K562 (cell line): ENCODE data around the gene CNGB1.

Experiments used
- ATF2 ChIP-seq: sonication (generic); formaldehyde crosslinking; IDR thresholded peaks from 2 replicates; pipeline ENCODE4 v1.8.1; 2022; ENCODE audit warnings: missing genetic modification reagents
- CBX5 ChIP-seq: IDR thresholded peaks from 2 replicates; pipeline ENCODE4 v1.6.1; 2014; ENCODE audit warnings: low read depth, borderline replicate concordance
- EHMT2 ChIP-seq: fragments of 450-650 bp; IDR thresholded peaks from 2 replicates; pipeline ENCODE4 v1.6.1; 2018; ENCODE audit warnings: antibody characterized with exemption
- KDM4B ChIP-seq, 2 experiments: fragments of 450-650 bp in 1 of 2; sonication (generic) in 1 of 2; IDR thresholded peaks; 2 replicates each; pipeline ENCODE4 v1.6.1; 2016 to 2017; ENCODE audit warnings: borderline replicate concordance in 2 of 2, antibody characterized with exemption in 1 of 2, low read depth in 1 of 2, mild to moderate bottlenecking in 1 of 2
- MXI1 ChIP-seq: IDR thresholded peaks from 2 replicates; pipeline ENCODE4 v1.6.1; 2011; ENCODE audit warnings: low read depth, mild to moderate bottlenecking, improper control_type of control experiment, low read length
- NFRKB ChIP-seq: fragments of 450-650 bp; IDR thresholded peaks from 2 replicates; pipeline ENCODE4 v1.6.1; 2016; ENCODE audit warnings: low read depth
- SRF ChIP-seq, 2 experiments: fragments of 250-450, 450-650 bp in 1 of 2; sonication (Bioruptor Pico) in 1 of 2; sonication (generic) in 1 of 2; formaldehyde crosslinking; IDR thresholded peaks; 2 replicates each; pipeline versions ENCODE4 v1.5.0 to v1.5.1; 2020 to 2022; ENCODE audit warnings: mild to moderate bottlenecking in 1 of 2, missing genetic modification reagents in 1 of 2
- SRSF7 ChIP-seq: fragments of 200-400 bp; formaldehyde crosslinking; optimal IDR thresholded peaks from 2 replicates; pipeline ENCODE3; 2017; ENCODE audit warnings: mild to moderate bottlenecking, low read depth, low read length
- STAT6 ChIP-seq: sonication (generic); formaldehyde crosslinking; IDR thresholded peaks from 2 replicates; pipeline ENCODE4 v1.8.1; 2023; ENCODE audit warnings: mild to moderate bottlenecking, missing genetic modification reagents

- TF ChIP-seq KDM4B (IDR thresholded peaks at IDR 0.05; ENCODE audit: borderline replicate concordance in 2 of 2, low read depth in 1 of 2), result no peak
- TF ChIP-seq EHMT2, result no peak
- TF ChIP-seq NFRKB, result no peak
- TF ChIP-seq CBX5, result no peak
- no peak for TF ChIP-seq STAT6 (CRISPR knock-in tag)
- TF ChIP-seq SRSF7, result no peak
- TF ChIP-seq SRF (CRISPR knock-in tag; IDR thresholded peaks at IDR 0.05), result no peak
- TF ChIP-seq ATF2 (CRISPR knock-in tag), result no peak
- TF ChIP-seq MXI1, result no peak
Measured at GRCh38 chr16:57961538-57961937, 9.4 kb downstream of the CNGB1 start.
